KG1 (cell line): Measurements from ENCODE around the gene PEA15.

Source experiments
- DNase-seq: peaks from one replicate; lab custom pipeline; 2025; lab: John Stamatoyannopoulos, UW

PEA15 gene

DNA sequence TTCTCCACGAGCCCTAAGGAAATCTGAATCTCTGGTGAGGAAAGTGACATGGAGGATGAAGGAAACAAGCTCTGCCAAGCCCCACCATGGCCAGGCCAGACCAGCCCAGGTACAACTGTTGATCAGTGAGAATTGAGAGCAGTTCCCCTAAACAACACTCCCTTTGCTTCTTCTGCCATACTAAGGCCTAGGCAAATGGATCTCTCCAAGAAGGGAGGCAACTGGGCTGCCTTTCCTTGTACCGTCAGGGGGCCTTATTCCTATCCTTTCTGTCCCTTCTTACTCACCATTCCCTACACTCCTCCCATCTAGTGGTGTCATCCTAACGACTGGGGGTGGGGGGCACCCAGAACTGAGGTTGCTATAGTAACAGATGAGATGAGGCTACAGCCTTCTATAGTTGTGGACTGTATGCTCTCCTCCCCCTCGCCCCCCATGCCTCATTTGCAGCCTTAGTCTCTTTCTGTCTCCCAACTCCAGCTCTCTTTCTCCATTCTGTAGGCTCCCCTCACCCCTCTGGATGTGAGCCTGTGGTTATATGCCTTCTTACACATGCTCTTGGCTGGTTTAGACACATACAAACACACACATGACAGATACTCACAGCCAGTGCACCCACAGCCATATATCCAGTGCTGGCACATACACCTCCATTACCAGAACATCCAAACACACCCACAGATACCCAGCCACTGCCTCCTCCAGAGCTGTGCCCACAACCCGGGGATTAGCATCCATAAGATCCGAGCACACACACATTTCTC, 3.6 kb downstream of the PEA15 start:
- no peak for DNase-seq

- no peak for DNase-seq
These were observed 4.3 kb downstream of the PEA15 start for GRCh38 chr1:160209321-160210046.

GRCh38 chr1:160210561-160210960, 5.4 kb downstream of the PEA15 start:
- no peak for DNase-seq

GRCh38 chr1:160211046-160211790, 6.0 kb downstream of the PEA15 start:
- DNase-seq: no peak

GRCh38 chr1:160214481-160215140, 9.4 kb downstream of the PEA15 start:
- DNase-seq: no peak

- no peak for DNase-seq
These were observed 11.1 kb downstream of the PEA15 start for GRCh38 chr1:160216301-160216700.

- DNase-seq: no peak
These were observed 12.4 kb downstream of the PEA15 start for GRCh38 chr1:160217481-160218051.

- no peak for DNase-seq
These were observed 14.1 kb downstream of the PEA15 start for GRCh38 chr1:160219062-160219929.

GRCh38 chr1:160220301-160220700, 15.1 kb downstream of the PEA15 start:
- DNase-seq: no peak

GRCh38 chr1:160221089-160221488, 15.9 kb downstream of the PEA15 start:
- DNase-seq: no peak

DNA sequence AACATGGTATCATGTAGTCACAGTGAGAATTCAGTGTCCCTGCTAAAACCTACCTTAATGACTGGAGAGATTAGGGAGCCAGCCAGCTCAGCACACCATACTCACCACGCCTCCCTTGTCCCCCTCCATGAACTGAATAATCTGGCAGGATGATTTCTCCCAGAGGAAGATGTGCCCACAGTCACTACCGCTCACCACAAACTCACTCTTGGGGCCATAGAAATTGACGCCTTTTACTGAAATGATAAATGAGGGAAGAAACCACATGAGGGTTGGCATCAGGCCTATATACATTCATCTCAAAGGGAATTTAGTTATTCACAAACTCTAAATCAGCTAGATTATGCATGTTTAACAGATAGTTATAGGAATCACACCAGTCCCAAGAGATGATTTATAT, 17.4 kb downstream of the PEA15 start:
- DNase-seq: no peak

DNA sequence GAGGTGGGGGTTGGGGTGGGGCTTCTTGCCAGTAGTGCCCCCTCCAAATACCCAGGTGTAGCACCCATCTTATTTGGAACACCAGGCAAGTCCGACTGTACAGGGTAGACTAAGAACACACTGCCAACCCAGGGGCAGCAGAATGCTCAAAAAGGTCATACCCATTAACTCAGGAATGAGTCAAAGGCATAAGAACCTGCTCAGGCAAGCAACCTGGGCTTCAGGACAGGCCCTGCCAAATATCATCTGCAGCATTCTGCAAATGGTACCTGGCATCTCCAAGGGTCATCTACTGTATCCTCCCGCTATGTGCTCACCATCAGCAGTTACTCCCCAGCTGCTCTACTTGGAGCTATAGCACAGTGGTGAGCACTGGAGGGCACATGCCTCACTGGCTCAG, 19.4 kb downstream of the PEA15 start:
- no peak for DNase-seq

DNA sequence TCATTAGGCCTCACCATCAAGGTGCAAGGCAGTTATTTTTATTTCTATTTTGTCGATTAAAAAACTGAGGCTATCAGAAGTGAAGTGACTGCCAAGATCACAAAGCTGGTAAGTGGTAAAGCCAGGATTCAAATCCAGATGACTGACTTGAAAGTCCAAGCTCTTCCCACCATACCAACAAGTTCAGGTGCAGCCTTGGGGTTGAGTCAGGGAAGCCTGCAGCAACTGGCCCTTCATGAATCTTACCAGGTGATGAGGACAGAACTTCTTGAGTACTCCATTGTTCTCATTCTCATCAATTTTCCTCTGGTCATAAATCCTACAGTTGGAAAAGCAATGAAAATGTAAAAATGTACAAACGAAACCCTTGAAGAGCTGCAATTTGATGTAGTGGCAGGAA, 20.2 kb downstream of the PEA15 start:
- DNase-seq: no peak

GRCh38 chr1:160226623-160227022, 21.4 kb downstream of the PEA15 start:
- no peak for DNase-seq

GRCh38 chr1:160227034-160227433, 21.9 kb downstream of the PEA15 start:
- DNase-seq: no peak

- no peak for DNase-seq
These were observed 22.4 kb downstream of the PEA15 start for GRCh38 chr1:160227561-160227960.

DNA sequence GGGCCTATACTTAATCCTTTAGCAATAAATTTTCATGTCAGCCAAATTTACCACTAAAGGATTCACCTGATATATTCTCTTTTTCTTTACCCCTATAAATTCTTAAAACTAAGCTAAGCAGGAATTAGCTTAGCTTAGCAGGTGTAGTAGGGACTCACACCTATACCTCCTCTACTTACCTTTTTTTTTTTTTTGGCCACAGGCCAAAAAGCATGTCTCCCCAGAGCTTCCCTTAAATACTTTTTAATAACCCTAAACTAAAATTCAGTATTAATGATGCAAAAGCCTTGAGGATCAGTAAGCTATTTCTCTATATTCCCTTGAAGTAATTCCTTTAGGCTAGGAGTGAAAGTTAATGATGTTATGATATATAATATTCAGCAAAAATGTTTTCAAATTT, 23.2 kb downstream of the PEA15 start:
- no peak for DNase-seq

DNA sequence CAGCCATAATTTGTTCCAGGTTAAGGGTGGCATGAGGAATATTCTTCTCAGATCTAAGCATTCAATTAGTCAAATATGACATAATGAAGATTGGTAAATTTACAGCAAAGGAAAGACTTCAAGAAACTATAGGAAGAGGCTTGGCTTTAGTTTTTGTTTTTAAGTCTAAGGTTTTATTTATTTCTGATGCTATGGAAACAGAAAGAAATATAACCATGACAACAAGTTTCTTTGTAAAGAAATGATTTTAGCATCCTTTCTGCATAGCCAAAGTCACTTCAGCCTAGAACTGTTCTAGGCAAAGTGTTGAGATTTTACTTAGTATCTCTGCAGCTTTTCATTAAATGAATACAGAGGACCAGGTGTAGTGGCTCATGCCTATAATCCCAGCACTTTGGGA, 27.7 kb downstream of the PEA15 start:
- no peak for DNase-seq

DNA sequence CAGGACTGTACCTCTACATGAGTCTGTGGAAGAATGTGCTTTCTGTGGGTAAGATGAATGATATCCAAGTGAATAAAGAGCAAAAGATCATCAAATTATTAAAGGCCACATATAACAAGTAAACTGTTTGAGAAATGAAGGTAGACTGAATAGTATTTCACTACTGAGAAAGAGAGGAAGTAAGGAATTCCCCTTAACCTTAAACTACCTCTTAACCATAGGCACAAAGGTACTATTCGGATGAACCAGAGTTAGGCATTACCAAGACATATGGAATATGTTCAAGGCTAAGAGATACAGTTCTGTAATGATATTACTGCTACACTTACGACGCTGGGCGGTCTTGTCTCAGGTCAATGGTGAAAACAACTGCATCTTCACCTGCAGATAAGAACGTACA, 31.6 kb downstream of the PEA15 start:
- DNase-seq: no peak

DNA sequence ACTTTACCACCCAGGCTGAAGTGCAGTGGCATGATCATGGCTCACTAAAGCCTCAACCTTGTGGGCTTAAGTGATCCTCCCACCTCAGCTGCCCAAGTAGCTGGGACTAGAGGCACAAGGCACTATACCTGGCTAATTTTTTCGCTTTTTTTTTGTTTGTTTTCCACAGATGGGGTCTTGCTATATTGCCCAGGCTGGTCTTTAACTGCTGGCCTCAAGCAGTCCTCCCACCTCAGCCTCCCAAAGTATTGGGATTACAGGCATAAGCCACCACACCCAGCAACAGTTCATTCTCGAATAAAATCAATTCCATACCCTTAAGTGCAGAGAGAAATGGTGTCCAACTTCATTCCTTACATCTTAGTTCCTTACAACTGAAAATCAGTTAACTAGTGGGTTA, 32.4 kb downstream of the PEA15 start:
- DNase-seq: no peak

DNA sequence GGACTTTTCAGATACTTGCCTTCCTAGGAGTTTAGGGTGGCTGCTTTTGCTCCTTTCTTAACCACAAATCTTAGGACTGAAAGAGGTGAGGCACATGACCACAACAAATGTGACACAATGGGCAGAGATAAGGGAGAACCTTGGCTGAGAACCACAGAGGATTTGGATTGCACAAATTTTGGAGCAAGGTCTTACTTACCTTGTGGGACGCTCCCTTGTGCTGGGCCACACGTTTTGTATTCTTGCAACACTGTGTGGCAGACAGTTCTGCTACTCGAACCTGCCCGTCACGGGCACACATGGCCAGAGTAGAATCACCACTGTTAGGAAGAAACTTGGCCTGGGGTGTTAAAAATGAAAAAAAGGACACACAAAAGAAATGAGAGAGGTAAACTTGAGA, 33.2 kb downstream of the PEA15 start:
- no peak for DNase-seq
